ENCODE measurements around the gene AGO3. TPM values are rescaled to one million over a fixed set of nuclear protein-coding genes. Genes with fewer than 3 reads are reported as not detected.

AGO3 gene
- total RNA-seq, 1 experiment from 2014 or later = 18.4 TPM

Other genes with a start within 250 kb of the AGO3 start
- gene C1orf216, start 212.2 kb upstream of the AGO3 start, total RNA-seq (2014; rRNA removed; shearing (Covaris generic)) = 18.6 and 21.2 TPM in 2 replicates
- gene CLSPN, start 161.1 kb upstream of the AGO3 start, total RNA-seq (2014; rRNA removed; shearing (Covaris generic)) = 35.2 and 44.7 TPM in 2 replicates
- gene AGO4, start 123.1 kb upstream of the AGO3 start, total RNA-seq (2014; rRNA removed; shearing (Covaris generic)) = 2.5 and 4.9 TPM in 2 replicates
- 7.5 and 7.9 TPM in 2 replicates for gene AGO1, start 47.9 kb upstream of the AGO3 start, total RNA-seq (2014; rRNA removed; shearing (Covaris generic))
- not detected in 2 replicates for gene TEKT2, start 153.0 kb downstream of the AGO3 start, total RNA-seq (2014; rRNA removed; shearing (Covaris generic))
- 116 and 118 TPM in 2 replicates for gene ADPRS, start 157.8 kb downstream of the AGO3 start, total RNA-seq (2014; rRNA removed; shearing (Covaris generic))
- 2.2 and 3.7 TPM in 2 replicates for gene COL8A2, start 194.1 kb downstream of the AGO3 start, total RNA-seq (2014; rRNA removed; shearing (Covaris generic))
- 129 and 141 TPM in 2 replicates for gene TRAPPC3, start 218.4 kb downstream of the AGO3 start, total RNA-seq (2014; rRNA removed; shearing (Covaris generic))
- 183 and 236 TPM in 2 replicates for gene MAP7D1, start 225.1 kb downstream of the AGO3 start, total RNA-seq (2014; rRNA removed; shearing (Covaris generic))

Measured in Daoy (cell line).